ENCODE measurements around the gene EML4. TPM values are rescaled to one million over a fixed set of nuclear protein-coding genes. Genes with fewer than 3 reads are reported as not detected.

EML4 gene
- total RNA-seq, 1 donor from 2014 or later, result 167 TPM

- no peak for DNase-seq (ENCODE audit: low spot score)
- TF ChIP-seq EZH2 (IDR thresholded peaks at IDR 0.05), result no peak
- TF ChIP-seq, protein P1, sequence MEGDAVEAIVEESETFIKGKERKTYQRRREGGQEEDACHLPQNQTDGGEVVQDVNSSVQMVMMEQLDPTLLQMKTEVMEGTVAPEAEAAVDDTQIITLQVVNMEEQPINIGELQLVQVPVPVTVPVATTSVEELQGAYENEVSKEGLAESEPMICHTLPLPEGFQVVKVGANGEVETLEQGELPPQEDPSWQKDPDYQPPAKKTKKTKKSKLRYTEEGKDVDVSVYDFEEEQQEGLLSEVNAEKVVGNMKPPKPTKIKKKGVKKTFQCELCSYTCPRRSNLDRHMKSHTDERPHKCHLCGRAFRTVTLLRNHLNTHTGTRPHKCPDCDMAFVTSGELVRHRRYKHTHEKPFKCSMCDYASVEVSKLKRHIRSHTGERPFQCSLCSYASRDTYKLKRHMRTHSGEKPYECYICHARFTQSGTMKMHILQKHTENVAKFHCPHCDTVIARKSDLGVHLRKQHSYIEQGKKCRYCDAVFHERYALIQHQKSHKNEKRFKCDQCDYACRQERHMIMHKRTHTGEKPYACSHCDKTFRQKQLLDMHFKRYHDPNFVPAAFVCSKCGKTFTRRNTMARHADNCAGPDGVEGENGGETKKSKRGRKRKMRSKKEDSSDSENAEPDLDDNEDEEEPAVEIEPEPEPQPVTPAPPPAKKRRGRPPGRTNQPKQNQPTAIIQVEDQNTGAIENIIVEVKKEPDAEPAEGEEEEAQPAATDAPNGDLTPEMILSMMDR (IDR thresholded peaks at IDR 0.05), result no peak
- no peak for TF ChIP-seq EZH2phosphoT487 (IDR thresholded peaks at IDR 0.05)
- H3K27me3 ChIP-seq, result no peaks in the 10 kb centered on the region
- H3K79me2 ChIP-seq (ENCODE audit: low read depth), result peaks cover 99% of the 10 kb centered on the region
- no peaks in the 10 kb centered on the region for H3K4me1 Mint-ChIP-seq
- H2AFZ ChIP-seq (replicated peaks), result no peak overlapping the region
- H3K36me3 ChIP-seq, result no peaks in the 10 kb centered on the region
- H4K20me1 ChIP-seq (ENCODE audit: low read depth), result peaks cover 53% of the 10 kb centered on the region
- H3K9ac ChIP-seq, result no peak overlapping the region
- H3K27me3 Mint-ChIP-seq (ENCODE audit: insufficient read depth, low read depth), result peaks cover 3% of the 10 kb centered on the region
- no peak overlapping the region for H3K4me3 Mint-ChIP-seq
- no peak overlapping the region for H3K27ac ChIP-seq
- no peak overlapping the region for H3K4me3 ChIP-seq
- H3K4me2 ChIP-seq, result no peak overlapping the region
- H3K4me1 ChIP-seq, result no peaks in the 10 kb centered on the region
- no peaks in the 10 kb centered on the region for H3F3A ChIP-seq (ENCODE audit: low read depth)
- no peak overlapping the region for H3K27ac Mint-ChIP-seq
- no peaks in the 10 kb centered on the region for H3K9me3 ChIP-seq (ENCODE audit: low read depth)
- H3K36me3 Mint-ChIP-seq, result peaks cover 25% of the 10 kb centered on the region
- peaks cover 6% of the 10 kb centered on the region for H3K9me3 Mint-ChIP-seq
Observed at GRCh38 chr2:42183775-42184174, 14.6 kb downstream of the EML4 start.

- H3K4me1 Mint-ChIP-seq, result no peaks in the 10 kb centered on the region
Observed at GRCh38 chr2:42184346-42184745, 15.2 kb downstream of the EML4 start.

DNA sequence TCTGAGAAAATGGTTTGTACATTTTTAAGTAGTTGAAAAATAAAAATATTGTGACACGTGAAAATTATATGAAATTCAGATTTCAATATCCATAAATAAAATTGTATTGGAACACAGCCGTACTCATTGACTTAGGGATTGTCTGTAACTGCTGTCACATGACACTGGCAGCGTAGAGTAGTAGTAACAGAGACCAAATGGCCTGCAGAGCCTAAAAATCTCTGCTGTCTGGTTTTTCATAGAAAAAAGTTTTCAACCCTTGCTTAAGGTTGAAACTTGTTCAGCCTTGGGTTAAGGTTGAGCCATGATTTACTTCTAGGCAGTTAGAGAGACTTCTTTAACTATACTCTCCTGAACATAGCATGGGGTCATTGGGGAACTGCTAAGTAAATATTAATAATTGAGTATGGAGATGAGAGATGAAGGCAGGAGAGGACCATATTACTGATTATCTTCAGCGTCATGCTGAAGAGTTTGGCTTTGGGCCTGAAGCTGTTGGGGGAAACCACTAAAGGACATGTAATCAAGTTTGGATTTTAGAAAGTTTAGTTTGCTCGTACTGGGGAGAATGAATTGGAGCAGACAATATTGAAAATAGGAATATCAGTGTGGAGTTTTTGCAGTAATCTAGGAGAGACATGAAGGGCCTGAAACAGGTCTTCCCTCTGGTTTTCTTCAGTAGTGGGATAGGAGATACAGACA is 16.2 kb downstream of the EML4 start:
- Mint-ChIP-seq H3K27me3 (ENCODE audit: insufficient read depth, low read depth) (peaks cover 2% of the 10 kb centered on the region), H3K27ac (no peak overlapping the region), H3K4me1 (no peaks in the 10 kb centered on the region), H3K36me3 (peaks cover 21% of the 10 kb centered on the region), H3K4me3 (no peak overlapping the region), H3K9me3 (peaks cover 6% of the 10 kb centered on the region)
- DNase-seq (ENCODE audit: low spot score), result no peak
- no peak overlapping the region for H3K27ac ChIP-seq
- no peak overlapping the region for H3K9ac ChIP-seq
- TF ChIP-seq EZH2phosphoT487 (IDR thresholded peaks at IDR 0.05) (no peak), EZH2 (IDR thresholded peaks at IDR 0.05) (no peak)
- TF ChIP-seq, protein P1 (IDR thresholded peaks at IDR 0.05), result no peak
- no peak overlapping the region for H2AFZ ChIP-seq (replicated peaks)
- no peaks in the 10 kb centered on the region for H3K27me3 ChIP-seq
- no peak overlapping the region for H3K4me3 ChIP-seq
- H3K79me2 ChIP-seq (ENCODE audit: low read depth), result peaks cover 99% of the 10 kb centered on the region
- H3F3A ChIP-seq (ENCODE audit: low read depth), result no peaks in the 10 kb centered on the region
- no peaks in the 10 kb centered on the region for H3K9me3 ChIP-seq (ENCODE audit: low read depth)
- no peak overlapping the region for H3K4me2 ChIP-seq
- H3K36me3 ChIP-seq, result no peaks in the 10 kb centered on the region
- no peaks in the 10 kb centered on the region for H3K4me1 ChIP-seq
- peaks cover 69% of the 10 kb centered on the region for H4K20me1 ChIP-seq (ENCODE audit: low read depth)

More at GRCh38 chr2:42184346-42184745, 15.2 kb downstream of the EML4 start:
- no peaks in the 10 kb centered on the region for H3K36me3 ChIP-seq
- no peaks in the 10 kb centered on the region for H3F3A ChIP-seq (ENCODE audit: low read depth)
- TF ChIP-seq EZH2phosphoT487 (IDR thresholded peaks at IDR 0.05), result no peak
- TF ChIP-seq, protein P1 (IDR thresholded peaks at IDR 0.05), result no peak
- TF ChIP-seq EZH2 (IDR thresholded peaks at IDR 0.05), result no peak
- H3K9me3 ChIP-seq (ENCODE audit: low read depth), result no peaks in the 10 kb centered on the region
- no peak for DNase-seq (ENCODE audit: low spot score)
- no peaks in the 10 kb centered on the region for H3K4me1 ChIP-seq
- no peak overlapping the region for H3K4me2 ChIP-seq
- H2AFZ ChIP-seq (replicated peaks), result no peak overlapping the region
- H3K4me3 ChIP-seq, result no peak overlapping the region
- peaks cover 58% of the 10 kb centered on the region for H4K20me1 ChIP-seq (ENCODE audit: low read depth)
- H3K27ac ChIP-seq, result no peak overlapping the region
- Mint-ChIP-seq H3K27ac (no peak overlapping the region), H3K4me3 (no peak overlapping the region), H3K36me3 (peaks cover 25% of the 10 kb centered on the region), H3K9me3 (peaks cover 6% of the 10 kb centered on the region), H3K27me3 (ENCODE audit: insufficient read depth, low read depth) (peaks cover 3% of the 10 kb centered on the region)
- H3K27me3 ChIP-seq, result no peaks in the 10 kb centered on the region
- peaks cover 99% of the 10 kb centered on the region for H3K79me2 ChIP-seq (ENCODE audit: low read depth)
- H3K9ac ChIP-seq, result no peak overlapping the region

All from neural progenitor cell (in vitro differentiated cells).